Esophagus muscularis mucosa (tissue), 4 donors: Measurements from ENCODE around the gene ARHGAP15. TPM values are rescaled to one million over a fixed set of nuclear protein-coding genes. Genes with fewer than 3 reads are reported as not detected.

Experiments used
- DNase-seq: peaks from one replicate; pipeline ENCODE4 v3.0.0-alpha.2; 2017; ENCODE audit errors: extremely low spot score
- H3K27ac ChIP-seq, 4 donors: fragments of 200-600 bp; sonication (generic); replicated peaks in 1 of 4; 1 replicate in 3 of 4; 2 replicates in 1 of 4; pipeline ENCODE4 v1.5.1; 2016 to 2019; ENCODE audit warnings: mild to moderate bottlenecking in 1 of 4
- H3K27me3 ChIP-seq, 4 donors: fragments of 200-600 bp; sonication (generic); one replicate each; pipeline versions ENCODE4 v1.5.1 to v1.6.0; 2016 to 2019
- H3K36me3 ChIP-seq, 4 donors: fragments of 200-600 bp; sonication (generic); one replicate each; pipeline ENCODE4 v1.5.1; 2016 to 2019
- H3K4me1 ChIP-seq, 4 donors: fragments of 200-600 bp; sonication (generic); one replicate each; pipeline ENCODE4 v1.5.1; 2016 to 2019
- H3K4me3 ChIP-seq, 4 donors: fragments of 200-600 bp; sonication (generic); 1 replicate in 2 of 4; 2 replicates in 2 of 4; pipeline ENCODE4 v1.5.1; 2016 to 2019; ENCODE audit warnings: mild to moderate bottlenecking in 4 of 4, moderate library complexity in 1 of 4
- H3K9me3 ChIP-seq, 4 donors: fragments of 200-600 bp; sonication (generic); 1 replicate in 3 of 4; 2 replicates in 1 of 4; pipeline ENCODE4 v1.5.1; 2016 to 2019
- EP300 ChIP-seq: sonication (generic); formaldehyde crosslinking; IDR thresholded peaks from one replicate; pipeline ENCODE4 v1.6.1; 2017; ENCODE audit warnings: antibody characterized with exemption
- POLR2A ChIP-seq: fragments of 450-650 bp; IDR thresholded peaks from one replicate; pipeline ENCODE4 v1.6.1; 2017; ENCODE audit warnings: antibody characterized with exemption, moderate library complexity, mild to moderate bottlenecking, low read depth
- POLR2AphosphoS5 ChIP-seq, 2 donors: sonication (generic); formaldehyde crosslinking; IDR thresholded peaks; one replicate each; pipeline ENCODE4 v1.6.1; 2017; ENCODE audit warnings: antibody characterized with exemption in 2 of 2
- WGBS: methylation state at CpG from one replicate; pipeline ENCODE4 v1.1.5; 2018; 5-methylcytosine and 5-hydroxymethylcytosine counted together
- intact Hi-C: fragments of 100-400 bp; cut with DNase I; formaldehyde crosslinking; loops from one replicate; pipeline ENCODE4 v1.15.1; 2023
- total RNA-seq, 4 donors: library from RNA; depleted of rRNA; stranded (reverse); fragments of >200 nt; gene quantifications; one replicate each; pipeline versions ENCODE4 v1.1.0 to v1.2.1, GENCODE V29; 2016
- TF ChIP-seq, protein P1 (sequence below), 3 experiments: fragments of 200-600 bp in 2 of 3; fragments of 450-650 bp in 1 of 3; sonication (generic) in 2 of 3; IDR thresholded peaks; one replicate each; pipeline ENCODE4 v1.5.1; 2017 to 2019; ENCODE audit warnings: antibody characterized with exemption in 3 of 3, mild to moderate bottlenecking in 2 of 3, moderate library complexity in 1 of 3

Gene ARHGAP15
- total RNA-seq, 4 donors from 2014 or later: 5.4 to 13.3 (median 7.1) TPM

DNA sequence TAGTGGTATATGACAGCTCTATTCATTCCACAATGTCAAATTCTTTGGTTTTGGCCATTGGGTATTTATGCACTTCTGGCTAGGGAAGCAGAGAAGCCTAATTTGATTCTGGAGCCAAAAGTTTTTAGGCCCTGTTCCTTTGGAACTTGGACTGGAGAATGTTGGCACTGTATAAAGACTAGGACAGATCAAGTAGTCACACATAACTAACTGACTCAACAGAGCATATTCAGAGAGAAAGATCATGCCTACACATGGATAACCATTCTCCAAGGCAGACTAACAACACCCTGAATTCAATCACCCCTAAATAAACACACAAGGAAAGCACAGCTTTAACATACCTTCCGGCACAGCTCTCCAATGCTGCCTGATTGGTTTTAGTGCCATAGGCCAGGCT lies 62.9 kb downstream of the ARHGAP15 start:
- Histone ChIP-seq H3K4me1 (no peaks in the 10 kb centered on the region), H3K36me3 (no peaks in the 10 kb centered on the region), H3K4me3 (no peak overlapping the region), H3K9me3 (no peaks in the 10 kb centered on the region), H3K27me3 (no peaks in the 10 kb centered on the region), H3K27ac (no peak overlapping the region)
- TF ChIP-seq POLR2AphosphoS5 (IDR thresholded peaks at IDR 0.05) (no peak), EP300 (no peak)
- no peak for DNase-seq
- intact Hi-C loops: no loop called here
- WGBS: 88% methylated on average over 1 of the region's 1 CpG

- no peaks in the 10 kb centered on the region for H3K36me3 ChIP-seq
- no peaks in the 10 kb centered on the region for H3K27me3 ChIP-seq
- DNase-seq: no peak
- WGBS: 50% methylated on average over 1 of the region's 1 CpG
- H3K9me3 ChIP-seq: no peaks in the 10 kb centered on the region
- H3K27ac ChIP-seq: no peak overlapping the region
- TF ChIP-seq, protein P1, sequence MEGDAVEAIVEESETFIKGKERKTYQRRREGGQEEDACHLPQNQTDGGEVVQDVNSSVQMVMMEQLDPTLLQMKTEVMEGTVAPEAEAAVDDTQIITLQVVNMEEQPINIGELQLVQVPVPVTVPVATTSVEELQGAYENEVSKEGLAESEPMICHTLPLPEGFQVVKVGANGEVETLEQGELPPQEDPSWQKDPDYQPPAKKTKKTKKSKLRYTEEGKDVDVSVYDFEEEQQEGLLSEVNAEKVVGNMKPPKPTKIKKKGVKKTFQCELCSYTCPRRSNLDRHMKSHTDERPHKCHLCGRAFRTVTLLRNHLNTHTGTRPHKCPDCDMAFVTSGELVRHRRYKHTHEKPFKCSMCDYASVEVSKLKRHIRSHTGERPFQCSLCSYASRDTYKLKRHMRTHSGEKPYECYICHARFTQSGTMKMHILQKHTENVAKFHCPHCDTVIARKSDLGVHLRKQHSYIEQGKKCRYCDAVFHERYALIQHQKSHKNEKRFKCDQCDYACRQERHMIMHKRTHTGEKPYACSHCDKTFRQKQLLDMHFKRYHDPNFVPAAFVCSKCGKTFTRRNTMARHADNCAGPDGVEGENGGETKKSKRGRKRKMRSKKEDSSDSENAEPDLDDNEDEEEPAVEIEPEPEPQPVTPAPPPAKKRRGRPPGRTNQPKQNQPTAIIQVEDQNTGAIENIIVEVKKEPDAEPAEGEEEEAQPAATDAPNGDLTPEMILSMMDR (IDR thresholded peaks at IDR 0.05): no peak
- TF ChIP-seq EP300 (no peak), POLR2A (no peak), POLR2AphosphoS5 (IDR thresholded peaks at IDR 0.05) (no peak)
- intact Hi-C loops: no loop called here
- H3K4me3 ChIP-seq: no peak overlapping the region
- H3K4me1 ChIP-seq: no peaks in the 10 kb centered on the region
Observed at GRCh38 chr2:143192716-143193115, 63.5 kb downstream of the ARHGAP15 start.

DNA sequence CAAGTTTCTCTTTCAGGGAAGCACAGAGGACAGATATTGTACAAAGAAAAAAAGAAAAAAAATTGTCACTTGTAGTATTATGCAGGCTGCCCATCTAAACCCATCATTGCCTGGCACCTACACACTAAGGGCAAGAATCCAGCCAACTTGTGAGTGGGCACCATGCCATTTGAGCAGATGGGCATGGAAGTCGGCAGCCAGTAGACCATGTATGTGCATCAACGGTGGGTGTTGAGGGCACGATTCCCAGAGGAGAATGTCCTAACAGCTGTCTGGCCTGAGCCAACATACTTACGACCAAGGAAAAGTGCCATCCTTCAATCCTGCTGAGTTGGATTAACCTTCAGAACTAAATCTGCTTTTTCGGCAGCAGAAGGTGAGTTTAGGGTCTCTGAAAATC lies 63.9 kb downstream of the ARHGAP15 start:
- Histone ChIP-seq H3K9me3 (no peaks in the 10 kb centered on the region), H3K4me1 (no peaks in the 10 kb centered on the region), H3K27me3 (no peaks in the 10 kb centered on the region), H3K4me3 (no peak overlapping the region), H3K27ac (no peak overlapping the region), H3K36me3 (no peaks in the 10 kb centered on the region)
- intact Hi-C loops: no loop called here
- DNase-seq: no peak
- TF ChIP-seq, protein P1 (IDR thresholded peaks at IDR 0.05): no peak
- TF ChIP-seq POLR2A: no peak
- WGBS: 90% methylated on average over 5 of the region's 5 CpGs

DNA sequence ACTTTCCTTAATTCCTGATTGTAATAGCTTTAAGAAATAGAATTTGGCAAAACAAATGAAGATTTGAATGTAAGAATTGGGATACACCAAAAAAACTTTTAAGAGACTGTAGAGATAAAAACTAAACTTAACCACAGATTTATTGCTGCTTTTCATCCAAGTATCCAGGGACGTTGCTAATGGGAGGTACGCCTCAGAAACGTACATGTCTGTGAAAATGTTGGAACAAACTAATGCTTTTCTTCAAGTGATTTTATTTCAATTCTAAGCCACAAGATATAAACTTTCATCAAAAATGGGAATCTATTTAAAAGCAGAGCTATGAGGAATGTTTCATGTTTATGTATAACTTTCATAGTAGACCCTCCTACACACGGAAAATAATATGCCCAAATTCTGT lies 66.3 kb downstream of the ARHGAP15 start:
- H3K36me3 ChIP-seq: no peaks in the 10 kb centered on the region

GRCh38 chr2:143204062-143204461 lies 74.8 kb downstream of the ARHGAP15 start:
- DNase-seq: no peak
- H3K27ac ChIP-seq: no peak overlapping the region
- WGBS: 88% methylated on average over 4 of the region's 4 CpGs
- no peak for TF ChIP-seq EP300
- TF ChIP-seq POLR2A: no peak
- no peak for TF ChIP-seq POLR2AphosphoS5 (IDR thresholded peaks at IDR 0.05)
- TF ChIP-seq, protein P1 (IDR thresholded peaks at IDR 0.05): no peak
- no peaks in the 10 kb centered on the region for H3K9me3 ChIP-seq
- H3K4me3 ChIP-seq: no peak overlapping the region
- H3K36me3 ChIP-seq: no peaks in the 10 kb centered on the region
- intact Hi-C loops: no loop called here
- H3K27me3 ChIP-seq: no peaks in the 10 kb centered on the region
- H3K4me1 ChIP-seq: no peaks in the 10 kb centered on the region

More for the DNA sequence above, 66.3 kb downstream of the ARHGAP15 start:
- H3K9me3 ChIP-seq: no peaks in the 10 kb centered on the region
- no peaks in the 10 kb centered on the region for H3K4me1 ChIP-seq
- TF ChIP-seq EP300 (no peak), POLR2A (no peak), POLR2AphosphoS5 (IDR thresholded peaks at IDR 0.05) (no peak)
- TF ChIP-seq, protein P1 (IDR thresholded peaks at IDR 0.05): no peak
- no peaks in the 10 kb centered on the region for H3K27me3 ChIP-seq
- no peak for DNase-seq
- H3K4me3 ChIP-seq: no peak overlapping the region
- intact Hi-C loops: no loop called here
- 40% methylated on average over 4 of the region's 4 CpGs for WGBS
- no peak overlapping the region for H3K27ac ChIP-seq
